ENCODE data around the gene FLOT2. TPM values are rescaled to one million over a fixed set of nuclear protein-coding genes. Genes with fewer than 3 reads are reported as not detected.

FLOT2 gene
- total RNA-seq, 2 donors from 2014 or later, result 92.1 to 125 TPM

- Histone ChIP-seq H3K27me3 (no peaks in the 10 kb centered on the region), H3K9ac (ENCODE audit: low read depth in 2 of 2, low read length in 2 of 2) (no peak overlapping the region), H3K9me3 (no peaks in the 10 kb centered on the region), H3K36me3 (peaks cover 22% of the 10 kb centered on the region), H3K4me3 (no peak overlapping the region), H3K27ac (no peak overlapping the region), H3K4me1 (peaks cover 5% of the 10 kb centered on the region)
- peak; percentile 55 for TF ChIP-seq CTCF (IDR thresholded peaks at IDR 0.05)
- DNase-seq, result peak; percentile 54
- intact Hi-C loops (cut with DNase I), result loop anchor here (5.0 to 10.0 kb wide), 2 partner anchors 62 to 149 kb away; partner anchors contain the start of gene ERAL1
These were observed 18.9 kb upstream of the FLOT2 start for GRCh38 chr17:28916302-28916934.

- H3K9me3 ChIP-seq, result no peaks in the 10 kb centered on the region
- no peak overlapping the region for H3K9ac ChIP-seq (ENCODE audit: low read depth in 2 of 2, low read length in 2 of 2)
- H3K27ac ChIP-seq, result no peak overlapping the region
- no peak for TF ChIP-seq CTCF (IDR thresholded peaks at IDR 0.05)
- H3K27me3 ChIP-seq, result no peaks in the 10 kb centered on the region
- no peak overlapping the region for H3K4me3 ChIP-seq
- peaks cover 5% of the 10 kb centered on the region for H3K4me1 ChIP-seq
- DNase-seq, result no peak
- H3K36me3 ChIP-seq, result peaks cover 30% of the 10 kb centered on the region
- intact Hi-C loops (cut with DNase I), result loop anchor here (10.0 kb wide), 1 partner anchor 58 kb away; the partner anchor contains the start of gene ERAL1
These were observed 15.4 kb upstream of the FLOT2 start for GRCh38 chr17:28912938-28913333.

- Histone ChIP-seq H3K4me1 (peaks cover 5% of the 10 kb centered on the region), H3K27me3 (no peaks in the 10 kb centered on the region), H3K36me3 (peaks cover 30% of the 10 kb centered on the region), H3K27ac (peak overlapping the region; percentile 21), H3K9ac (ENCODE audit: low read depth in 2 of 2, low read length in 2 of 2) (peak overlapping the region in 1 of 2 donors; percentile 46), H3K9me3 (no peaks in the 10 kb centered on the region), H3K4me3 (no peak overlapping the region)
- peak; percentile 37 for TF ChIP-seq CTCF (IDR thresholded peaks at IDR 0.05)
- intact Hi-C loops (cut with DNase I), result loop anchor here (10.0 kb wide), 1 partner anchor 58 kb away; the partner anchor contains the start of gene ERAL1
- DNase-seq, result peak; percentile 74
These were observed 14.9 kb upstream of the FLOT2 start for GRCh38 chr17:28912281-28912937.

GRCh38 chr17:28911411-28912045 lies 14.0 kb upstream of the FLOT2 start:
- peaks cover 28% of the 10 kb centered on the region for H3K36me3 ChIP-seq
- no peak overlapping the region for H3K4me3 ChIP-seq
- no peak for DNase-seq
- no peaks in the 10 kb centered on the region for H3K9me3 ChIP-seq
- intact Hi-C loops (cut with DNase I), result loop anchor here (10.0 kb wide), 1 partner anchor 57 kb away; the partner anchor contains the start of gene ERAL1
- no peaks in the 10 kb centered on the region for H3K27me3 ChIP-seq
- peaks cover 5% of the 10 kb centered on the region for H3K4me1 ChIP-seq
- peak overlapping the region; percentile 21 for H3K27ac ChIP-seq
- H3K9ac ChIP-seq (ENCODE audit: low read depth in 2 of 2, low read length in 2 of 2), result peak overlapping the region; percentile 13 to 46
- no peak for TF ChIP-seq CTCF (IDR thresholded peaks at IDR 0.05)

GRCh38 chr17:28910534-28910933 lies 13.0 kb upstream of the FLOT2 start:
- DNase-seq, result no peak
- intact Hi-C loops (cut with DNase I), result loop anchor here (10.0 kb wide), 1 partner anchor 56 kb away; the partner anchor contains the start of gene ERAL1
- Histone ChIP-seq H3K27ac (no peak overlapping the region), H3K27me3 (no peaks in the 10 kb centered on the region), H3K36me3 (peaks cover 22% of the 10 kb centered on the region), H3K9ac (ENCODE audit: low read depth in 2 of 2, low read length in 2 of 2) (no peak overlapping the region), H3K4me1 (peaks cover 5% of the 10 kb centered on the region), H3K9me3 (no peaks in the 10 kb centered on the region), H3K4me3 (no peak overlapping the region)
- TF ChIP-seq CTCF (IDR thresholded peaks at IDR 0.05), result no peak

Data from colonic mucosa (tissue), 4 donors.